Keratinocyte (primary cell): ENCODE data around the gene PID1. TPM values are rescaled to one million over a fixed set of nuclear protein-coding genes. Genes with fewer than 3 reads are reported as not detected.

Experiments used
- DNase-seq: peaks from one replicate; pipeline ENCODE4 v3.0.0-alpha.2; 2011; ENCODE audit warnings: low read depth, missing footprints, low spot score
- FAIRE-seq: peaks from 2 replicates; lab custom pipeline; 2011; peaks lifted over from hg19 to GRCh38; lab: Jason Lieb, UNC
- H2AFZ ChIP-seq: 2 replicates; pipeline ENCODE4 v1.6.0; 2012; ENCODE audit warnings: low read length, control low read depth, inconsistent platforms; ENCODE audit not compliant: control insufficient read depth
- H3K27ac ChIP-seq: 2 replicates; pipeline ENCODE4 v1.5.1; 2011; ENCODE audit warnings: low read length; ENCODE audit not compliant: control insufficient read depth, insufficient read depth
- H3K27me3 ChIP-seq: 3 replicates; pipeline ENCODE4 v1.6.0; 2011; ENCODE audit warnings: low read length; ENCODE audit not compliant: control insufficient read depth, insufficient read depth; ENCODE audit errors: extremely low read depth
- H3K36me3 ChIP-seq, 2 experiments: 2 replicates in 1 of 2; 3 replicates in 1 of 2; pipeline ENCODE4 v1.5.1; 2011; ENCODE audit warnings: low read length in 2 of 2, mild to moderate bottlenecking in 1 of 2; ENCODE audit not compliant: control insufficient read depth in 2 of 2, insufficient read depth in 2 of 2; ENCODE audit errors: extremely low read depth in 1 of 2
- H3K4me1 ChIP-seq: 3 replicates; pipeline ENCODE4 v1.5.1; 2011; ENCODE audit warnings: low read length; ENCODE audit not compliant: control insufficient read depth, insufficient read depth; ENCODE audit errors: extremely low read depth
- H3K4me2 ChIP-seq: 3 replicates; pipeline ENCODE4 v1.6.0; 2011; ENCODE audit warnings: low read depth, low read length; ENCODE audit not compliant: control insufficient read depth, insufficient read depth; ENCODE audit errors: extremely low read depth
- H3K4me3 ChIP-seq, 3 experiments: fragments of 200-600 bp in 1 of 3; sonication (generic) in 1 of 3; 2 replicates in 2 of 3; 3 replicates in 1 of 3; pipeline ENCODE4 v1.5.1; 2011 to 2016; ENCODE audit warnings: low read length in 3 of 3, mild to moderate bottlenecking in 3 of 3, control low read depth in 2 of 3, inconsistent platforms in 1 of 3, low read depth in 1 of 3, mixed read lengths in 1 of 3, mixed run types in 1 of 3, moderate library complexity in 1 of 3; ENCODE audit not compliant: control insufficient read depth in 2 of 3, insufficient read depth in 2 of 3; ENCODE audit errors: extremely low read depth in 1 of 3
- H3K79me2 ChIP-seq: 2 replicates; pipeline ENCODE4 v1.6.0; 2012; ENCODE audit warnings: low read length; ENCODE audit not compliant: control insufficient read depth, insufficient read depth
- H3K9ac ChIP-seq: 3 replicates; pipeline ENCODE4 v1.6.0; 2011; ENCODE audit warnings: low read length; ENCODE audit not compliant: control insufficient read depth, insufficient read depth; ENCODE audit errors: extremely low read depth
- H3K9me1 ChIP-seq: 3 replicates; pipeline ENCODE4 v1.6.0; 2011; ENCODE audit warnings: low read length; ENCODE audit not compliant: control insufficient read depth, insufficient read depth; ENCODE audit errors: extremely low read depth
- H3K9me3 ChIP-seq: 2 replicates; pipeline ENCODE4 v1.5.1; 2012; ENCODE audit warnings: low read depth, low read length; ENCODE audit not compliant: control insufficient read depth
- H4K20me1 ChIP-seq: 3 replicates; pipeline ENCODE4 v1.6.0; 2011; ENCODE audit warnings: low read length; ENCODE audit not compliant: control insufficient read depth, insufficient read depth; ENCODE audit errors: extremely low read depth
- CTCF ChIP-seq, 3 experiments: IDR thresholded peaks in 1 of 3; conservative IDR thresholded peaks in 1 of 3; optimal IDR thresholded peaks in 1 of 3; 2 replicates in 2 of 3; 3 replicates in 1 of 3; pipeline versions ENCODE3 to v1.5.1; 2011; ENCODE audit warnings: low read length in 3 of 3, mild to moderate bottlenecking in 3 of 3, moderate library complexity in 2 of 3, control low read depth in 1 of 3, inconsistent platforms in 1 of 3; ENCODE audit not compliant: insufficient read depth in 2 of 3; ENCODE audit errors: extremely low read depth in 1 of 3
- EZH2 ChIP-seq: IDR thresholded peaks from one replicate; pipeline ENCODE4 v1.6.1; 2012; ENCODE audit warnings: inconsistent platforms, mild to moderate bottlenecking, low read length, moderate library complexity
- dilution Hi-C: fragments of 300-500 bp; cut with MboI; formaldehyde crosslinking; loops from one replicate; pipeline ENCODE4 v1.7.0; 2020; ENCODE audit warnings: low sequenced_read_pairs; ENCODE audit not compliant: extremely low pct_ligation_motif_present
- polyA plus RNA-seq, 5 experiments: library from polyadenylated mRNA; depleted of rRNA in 3 of 5; stranded (reverse) in 3 of 5; stranded (forward) in 1 of 5; unstranded in 1 of 5; fragments of >200 nt; gene quantifications; 1 replicate in 1 of 5; 2 replicates in 3 of 5; 3 replicates in 1 of 5; pipeline versions ENCODE4 v1.2.1 to v1.2.3, GENCODE V29; 2011 to 2012; ENCODE audit warnings: missing spikeins in 2 of 5, low read depth in 1 of 5, low replicate concordance in 1 of 5

PID1 gene
- polyA plus RNA-seq, 1 donor (not counting 4 experiments of a cell fraction or from before 2014, with no cell fraction given), result 5.4 TPM

DNA sequence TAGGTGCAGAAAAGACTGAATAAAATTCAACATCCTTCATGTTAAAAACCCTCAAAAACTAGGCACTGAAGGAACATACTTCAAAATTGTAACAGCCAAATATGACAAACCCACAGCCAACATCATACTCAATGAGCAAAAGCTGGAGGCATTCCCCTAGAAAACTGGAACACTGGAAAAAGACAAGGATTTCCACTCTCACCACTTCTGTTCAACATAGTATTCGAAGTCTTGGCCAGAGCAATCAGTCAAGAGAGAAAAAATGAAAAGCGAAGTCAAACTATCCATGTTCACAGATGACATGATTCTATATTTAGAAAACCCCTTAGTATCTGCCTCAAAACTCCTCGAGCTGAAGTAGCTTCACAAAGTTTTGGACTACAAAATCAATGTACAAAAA is 282.3 kb downstream of the PID1 start:
- H3K4me2 ChIP-seq, result no peak overlapping the region
- H2AFZ ChIP-seq, result no peak overlapping the region
- no peaks in the 10 kb centered on the region for H3K79me2 ChIP-seq
- no peak overlapping the region for H3K9ac ChIP-seq
- FAIRE-seq (no peak), DNase-seq (no peak)
- TF ChIP-seq CTCF (optimal IDR thresholded peaks at IDR 0.05 in 1 of 3, IDR thresholded peaks at IDR 0.05 in 1 of 3, conservative IDR thresholded peaks at IDR 0.05 in 1 of 3; ENCODE audit: extremely low read depth in 1 of 3, insufficient read depth in 2 of 3, low read length in 3 of 3) (no peak), EZH2 (no peak)
- no peaks in the 10 kb centered on the region for H4K20me1 ChIP-seq
- no peaks in the 10 kb centered on the region for H3K4me1 ChIP-seq
- no peak overlapping the region for H3K4me3 ChIP-seq
- H3K9me3 ChIP-seq, result no peaks in the 10 kb centered on the region
- no peaks in the 10 kb centered on the region for H3K27me3 ChIP-seq
- no peak overlapping the region for H3K27ac ChIP-seq
- no peaks in the 10 kb centered on the region for H3K9me1 ChIP-seq
- no peaks in the 10 kb centered on the region for H3K36me3 ChIP-seq
- dilution Hi-C loops, result no loop called here

DNA sequence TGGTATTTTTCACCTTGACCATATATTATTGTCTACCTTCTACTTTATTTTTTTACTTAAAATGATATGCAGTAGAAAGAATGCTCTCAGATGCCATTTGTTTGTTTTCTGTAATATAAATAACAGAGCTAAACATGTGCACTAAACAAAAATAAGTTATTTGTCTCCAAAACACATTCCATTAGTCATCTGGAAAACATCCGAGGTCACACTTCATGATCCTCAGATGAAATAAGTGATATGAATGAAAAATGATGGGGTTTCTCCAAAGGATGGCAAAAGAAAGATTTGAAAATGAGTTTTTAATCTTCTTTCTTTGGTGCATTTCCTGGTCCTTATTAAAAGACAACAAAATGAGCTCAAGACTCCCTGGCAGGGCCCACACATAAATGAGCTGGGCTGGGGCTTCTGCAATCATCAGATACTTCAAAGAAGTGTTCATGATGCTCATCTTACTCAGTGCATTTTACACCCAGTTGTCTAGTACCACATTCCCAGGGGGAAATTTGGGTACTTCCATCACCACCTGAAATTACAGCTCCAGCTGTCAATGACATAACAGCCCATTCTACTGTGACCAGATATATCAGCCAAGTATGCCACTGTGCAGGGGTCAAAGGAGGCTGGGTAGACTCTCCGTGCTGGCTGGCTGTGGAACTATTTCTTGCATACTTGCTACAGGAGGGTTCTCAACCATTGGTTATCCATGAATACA is 283.5 kb downstream of the PID1 start:
- DNase-seq (no peak), FAIRE-seq (no peak)
- Histone ChIP-seq H3K79me2 (no peaks in the 10 kb centered on the region), H3K27ac (no peak overlapping the region), H2AFZ (no peak overlapping the region), H3K4me2 (no peak overlapping the region), H3K36me3 (no peaks in the 10 kb centered on the region), H3K9ac (no peak overlapping the region), H3K27me3 (no peaks in the 10 kb centered on the region), H3K4me1 (no peaks in the 10 kb centered on the region), H3K4me3 (no peak overlapping the region), H3K9me1 (no peaks in the 10 kb centered on the region), H3K9me3 (no peaks in the 10 kb centered on the region), H4K20me1 (no peaks in the 10 kb centered on the region)
- no peak for TF ChIP-seq EZH2
- no peak for TF ChIP-seq CTCF (optimal IDR thresholded peaks at IDR 0.05 in 1 of 3, IDR thresholded peaks at IDR 0.05 in 1 of 3, conservative IDR thresholded peaks at IDR 0.05 in 1 of 3; ENCODE audit: extremely low read depth in 1 of 3, insufficient read depth in 2 of 3, low read length in 3 of 3)
- dilution Hi-C loops, result no loop called here
